ENCODE measurements around the gene OR1F1.

DNA sequence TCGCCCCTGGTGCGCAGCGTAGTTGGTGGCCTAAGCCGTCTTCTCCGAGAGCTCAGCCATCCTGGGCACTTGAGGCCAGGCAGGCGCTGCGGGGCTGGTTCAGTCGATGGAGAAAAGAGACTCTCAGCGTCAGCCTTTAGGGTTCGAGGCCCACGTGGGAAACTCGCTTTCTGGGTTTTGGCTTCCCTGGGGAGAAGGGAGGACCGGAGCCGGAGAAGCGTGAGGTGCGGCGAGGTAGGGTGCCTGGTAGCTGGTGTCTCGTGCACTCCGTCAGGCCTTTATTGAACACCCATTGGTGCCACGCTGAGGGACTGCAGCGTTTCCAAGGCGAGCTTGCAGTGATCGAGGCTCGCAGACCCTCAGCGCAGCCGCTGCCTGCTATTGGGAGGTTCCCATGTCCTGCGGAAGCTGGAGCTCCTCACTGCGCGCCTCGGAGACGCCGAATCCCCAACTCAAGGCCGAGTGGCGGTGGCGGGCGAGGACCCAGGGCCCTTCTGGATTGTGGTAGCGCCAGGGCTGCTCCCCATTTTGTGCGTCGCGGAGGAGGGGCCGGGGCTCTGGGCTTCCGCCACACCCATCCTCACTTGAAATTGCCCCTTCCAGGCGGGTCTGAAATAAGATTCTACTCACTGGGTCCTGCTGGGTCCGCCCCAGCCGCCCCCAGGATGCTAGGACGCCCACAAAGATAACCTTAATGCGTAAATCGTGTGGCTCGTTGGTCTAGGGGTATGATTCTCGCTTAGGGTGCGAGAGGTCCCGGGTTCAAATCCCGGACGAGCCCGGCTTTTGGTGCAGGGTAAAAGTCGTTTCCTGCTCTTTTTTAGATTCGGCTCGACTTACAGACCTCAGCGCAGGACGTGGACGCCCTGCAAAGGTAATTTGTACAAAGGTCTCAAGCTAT, 1.2 kb downstream of the OR1F1 start:
- TF ChIP-seq, protein P1, sequence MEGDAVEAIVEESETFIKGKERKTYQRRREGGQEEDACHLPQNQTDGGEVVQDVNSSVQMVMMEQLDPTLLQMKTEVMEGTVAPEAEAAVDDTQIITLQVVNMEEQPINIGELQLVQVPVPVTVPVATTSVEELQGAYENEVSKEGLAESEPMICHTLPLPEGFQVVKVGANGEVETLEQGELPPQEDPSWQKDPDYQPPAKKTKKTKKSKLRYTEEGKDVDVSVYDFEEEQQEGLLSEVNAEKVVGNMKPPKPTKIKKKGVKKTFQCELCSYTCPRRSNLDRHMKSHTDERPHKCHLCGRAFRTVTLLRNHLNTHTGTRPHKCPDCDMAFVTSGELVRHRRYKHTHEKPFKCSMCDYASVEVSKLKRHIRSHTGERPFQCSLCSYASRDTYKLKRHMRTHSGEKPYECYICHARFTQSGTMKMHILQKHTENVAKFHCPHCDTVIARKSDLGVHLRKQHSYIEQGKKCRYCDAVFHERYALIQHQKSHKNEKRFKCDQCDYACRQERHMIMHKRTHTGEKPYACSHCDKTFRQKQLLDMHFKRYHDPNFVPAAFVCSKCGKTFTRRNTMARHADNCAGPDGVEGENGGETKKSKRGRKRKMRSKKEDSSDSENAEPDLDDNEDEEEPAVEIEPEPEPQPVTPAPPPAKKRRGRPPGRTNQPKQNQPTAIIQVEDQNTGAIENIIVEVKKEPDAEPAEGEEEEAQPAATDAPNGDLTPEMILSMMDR (IDR thresholded peaks at IDR 0.05): no peak
- no peak for TF ChIP-seq POLR2A (IDR thresholded peaks at IDR 0.05)
